ENCODE results near the gene ADGRD2. TPM values are rescaled to one million over a fixed set of nuclear protein-coding genes. Genes with fewer than 3 reads are reported as not detected.

The ADGRD2 gene
- total RNA-seq, 1 experiment from 2014 or later: not detected

DNA sequence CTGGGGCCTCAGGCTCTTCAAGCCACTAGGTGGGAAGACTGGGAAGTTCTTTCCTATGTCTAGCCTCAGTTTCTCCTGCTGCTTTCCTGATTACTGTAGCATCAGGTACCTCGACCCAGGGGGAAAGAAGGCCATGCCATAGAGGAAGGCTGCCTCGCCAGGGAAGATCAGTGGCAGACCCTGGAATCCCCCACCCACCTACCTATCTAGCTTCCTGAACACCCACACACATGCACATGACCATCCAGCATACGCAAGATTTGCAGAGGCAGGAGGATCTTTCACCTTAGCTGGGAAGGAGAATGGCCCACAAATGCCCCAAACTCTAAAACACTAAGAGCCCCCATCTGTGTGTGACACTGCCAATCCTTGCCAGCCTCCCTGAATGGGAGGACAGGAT, 49.0 kb downstream of the ADGRD2 start:
- H3K9me2 ChIP-seq (replicated peaks; ENCODE audit: low read length): no peaks in the 10 kb centered on the region
- H3F3A ChIP-seq (ENCODE audit: low read length, unreplicated experiment): no peaks in the 10 kb centered on the region
- TF ChIP-seq EZH2phosphoT487 (IDR thresholded peaks at IDR 0.05; ENCODE audit: borderline replicate concordance, low read length) (no peak), EZH2 (IDR thresholded peaks at IDR 0.05; ENCODE audit: low read length, unreplicated experiment) (no peak)
- TF ChIP-seq, protein P1, sequence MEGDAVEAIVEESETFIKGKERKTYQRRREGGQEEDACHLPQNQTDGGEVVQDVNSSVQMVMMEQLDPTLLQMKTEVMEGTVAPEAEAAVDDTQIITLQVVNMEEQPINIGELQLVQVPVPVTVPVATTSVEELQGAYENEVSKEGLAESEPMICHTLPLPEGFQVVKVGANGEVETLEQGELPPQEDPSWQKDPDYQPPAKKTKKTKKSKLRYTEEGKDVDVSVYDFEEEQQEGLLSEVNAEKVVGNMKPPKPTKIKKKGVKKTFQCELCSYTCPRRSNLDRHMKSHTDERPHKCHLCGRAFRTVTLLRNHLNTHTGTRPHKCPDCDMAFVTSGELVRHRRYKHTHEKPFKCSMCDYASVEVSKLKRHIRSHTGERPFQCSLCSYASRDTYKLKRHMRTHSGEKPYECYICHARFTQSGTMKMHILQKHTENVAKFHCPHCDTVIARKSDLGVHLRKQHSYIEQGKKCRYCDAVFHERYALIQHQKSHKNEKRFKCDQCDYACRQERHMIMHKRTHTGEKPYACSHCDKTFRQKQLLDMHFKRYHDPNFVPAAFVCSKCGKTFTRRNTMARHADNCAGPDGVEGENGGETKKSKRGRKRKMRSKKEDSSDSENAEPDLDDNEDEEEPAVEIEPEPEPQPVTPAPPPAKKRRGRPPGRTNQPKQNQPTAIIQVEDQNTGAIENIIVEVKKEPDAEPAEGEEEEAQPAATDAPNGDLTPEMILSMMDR (conservative IDR thresholded peaks at IDR 0.05; ENCODE audit: low read depth, low read length): no peak
- no peak overlapping the region for H3K27ac ChIP-seq (ENCODE audit: low read length)
- H2AFZ ChIP-seq (ENCODE audit: low read length): no peak overlapping the region
- H3K9ac ChIP-seq (ENCODE audit: low read length): no peak overlapping the region
- no peaks in the 10 kb centered on the region for H3K27me3 ChIP-seq (ENCODE audit: low read length)
- ChIA-PET POLR2A (ENCODE audit: unreplicated experiment) (no interaction called here), CTCF (no interaction called here)
- no peaks in the 10 kb centered on the region for H3K36me3 ChIP-seq (ENCODE audit: low read depth, low read length)
- ATAC-seq (no peak), DNase-seq (no peak)
- intact Hi-C loops (cut with micrococcal nuclease): no loop called here
- H3K9me3 ChIP-seq (ENCODE audit: low read length): no peaks in the 10 kb centered on the region
- H3K4me2 ChIP-seq (ENCODE audit: low read length): no peak overlapping the region
- no peaks in the 10 kb centered on the region for H4K20me1 ChIP-seq (ENCODE audit: low read length)
- H3K4me1 ChIP-seq (ENCODE audit: insufficient read depth, low read length): no peaks in the 10 kb centered on the region
- no TSS peak for BruUV-seq (replicated peaks)
- H3K79me2 ChIP-seq (ENCODE audit: low read length): no peaks in the 10 kb centered on the region
- H3K4me3 ChIP-seq (ENCODE audit: low read length): no peak overlapping the region

DNA sequence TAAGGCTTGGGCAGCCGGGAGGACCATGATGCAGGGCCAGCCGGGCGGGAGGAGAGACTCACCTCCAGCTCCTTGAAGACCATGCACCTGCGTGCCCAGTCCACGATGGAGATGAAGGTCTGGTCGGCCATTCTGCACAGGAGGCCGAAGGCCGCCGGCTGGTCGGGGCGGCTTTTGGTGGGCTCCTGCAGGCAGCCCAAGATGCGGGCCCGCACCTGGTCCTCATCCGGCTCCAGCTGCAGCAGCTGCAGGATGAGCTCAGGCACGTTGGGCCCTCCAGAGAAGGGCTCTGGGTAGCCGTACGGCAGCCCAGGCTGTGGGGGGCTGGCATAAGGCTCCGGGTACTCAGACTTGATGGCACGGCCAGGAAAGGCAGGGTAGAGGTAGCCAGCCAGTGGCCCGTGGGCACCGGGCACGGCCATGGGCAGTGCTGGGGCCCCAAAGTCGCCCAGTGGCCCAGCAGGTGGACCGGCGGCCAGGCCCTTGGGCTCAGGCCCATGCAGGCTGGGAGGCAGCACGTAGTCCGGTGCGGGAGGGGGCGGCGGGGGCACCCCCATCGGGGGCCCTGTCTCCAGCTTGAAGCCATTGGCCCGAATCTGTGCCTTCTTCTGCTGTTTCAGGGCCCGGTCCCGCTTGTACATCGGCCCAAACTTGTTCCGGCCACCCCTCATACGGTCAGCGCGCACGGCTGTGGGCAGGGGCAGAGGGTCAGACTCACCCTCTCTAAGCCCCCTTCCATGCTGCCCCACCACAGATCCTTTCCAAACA, 50.0 kb downstream of the ADGRD2 start:
- Histone ChIP-seq H3F3A (ENCODE audit: low read length, unreplicated experiment) (no peaks in the 10 kb centered on the region), H3K4me1 (ENCODE audit: insufficient read depth, low read length) (no peaks in the 10 kb centered on the region), H3K4me3 (ENCODE audit: low read length) (no peak overlapping the region), H3K27me3 (ENCODE audit: low read length) (no peaks in the 10 kb centered on the region), H4K20me1 (ENCODE audit: low read length) (no peaks in the 10 kb centered on the region), H3K9me3 (ENCODE audit: low read length) (no peaks in the 10 kb centered on the region), H3K4me2 (ENCODE audit: low read length) (no peak overlapping the region), H3K79me2 (ENCODE audit: low read length) (no peaks in the 10 kb centered on the region), H3K36me3 (ENCODE audit: low read depth, low read length) (no peaks in the 10 kb centered on the region), H2AFZ (ENCODE audit: low read length) (no peak overlapping the region), H3K27ac (ENCODE audit: low read length) (no peak overlapping the region), H3K9ac (ENCODE audit: low read length) (no peak overlapping the region), H3K9me2 (replicated peaks; ENCODE audit: low read length) (no peaks in the 10 kb centered on the region)
- no TSS peak for BruUV-seq (replicated peaks)
- DNase-seq (no peak), ATAC-seq (no peak)
- POLR2A ChIA-PET (ENCODE audit: unreplicated experiment): no interaction called here
- intact Hi-C loops (cut with micrococcal nuclease): no loop called here
- TF ChIP-seq, protein P1 (conservative IDR thresholded peaks at IDR 0.05; ENCODE audit: low read depth, low read length): no peak
- CTCF ChIA-PET: no interaction called here

DNA sequence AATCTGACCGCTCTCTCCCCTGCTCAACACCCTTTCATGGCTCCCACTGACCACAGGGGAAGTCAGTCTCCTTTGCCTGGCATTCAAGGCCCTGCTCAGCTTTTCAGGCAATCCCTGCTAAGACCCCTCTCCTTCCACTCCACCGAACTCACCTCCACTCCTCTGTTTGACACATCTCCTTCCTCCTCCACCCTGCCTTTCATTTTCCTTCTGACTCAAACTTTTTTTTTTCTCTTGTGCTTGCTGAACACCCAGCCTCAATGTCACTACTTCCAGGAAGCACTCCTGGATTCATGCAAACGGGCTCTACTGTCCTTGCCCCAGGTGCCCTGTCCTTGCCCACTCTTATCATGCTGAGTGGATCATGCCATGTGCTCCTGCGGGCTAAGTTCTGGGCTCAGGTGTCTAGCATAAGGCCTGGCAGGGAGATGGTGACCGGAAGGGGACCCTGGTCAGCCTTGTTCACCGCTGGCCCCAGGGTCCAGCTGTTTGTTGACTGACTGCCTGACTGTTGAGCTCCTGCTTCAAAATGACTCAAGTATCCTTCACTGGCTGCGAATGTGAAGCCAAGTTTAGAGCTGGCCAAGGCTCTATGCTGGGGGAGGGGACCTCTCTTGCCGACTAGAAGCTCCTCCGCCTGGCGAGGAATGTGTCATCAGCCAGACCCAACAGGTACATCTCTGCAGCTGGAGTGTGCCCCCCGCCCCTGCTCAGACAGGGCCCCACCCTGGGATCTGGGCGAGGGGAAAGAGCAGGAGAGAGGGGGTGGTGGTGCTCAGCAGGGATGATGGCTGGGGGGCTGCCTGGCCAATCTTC, 50.8 kb downstream of the ADGRD2 start:
- Histone ChIP-seq H3K27me3 (ENCODE audit: low read length) (no peaks in the 10 kb centered on the region), H3K9me3 (ENCODE audit: low read length) (no peaks in the 10 kb centered on the region), H3K9me2 (replicated peaks; ENCODE audit: low read length) (no peaks in the 10 kb centered on the region), H3K4me1 (ENCODE audit: insufficient read depth, low read length) (no peaks in the 10 kb centered on the region), H3K36me3 (ENCODE audit: low read depth, low read length) (no peaks in the 10 kb centered on the region), H3K27ac (ENCODE audit: low read length) (no peak overlapping the region), H3K4me2 (ENCODE audit: low read length) (no peak overlapping the region), H4K20me1 (ENCODE audit: low read length) (no peaks in the 10 kb centered on the region), H3F3A (ENCODE audit: low read length, unreplicated experiment) (no peaks in the 10 kb centered on the region), H2AFZ (ENCODE audit: low read length) (no peak overlapping the region), H3K4me3 (ENCODE audit: low read length) (no peak overlapping the region), H3K79me2 (ENCODE audit: low read length) (no peaks in the 10 kb centered on the region), H3K9ac (ENCODE audit: low read length) (no peak overlapping the region)
- no peak for ATAC-seq
- intact Hi-C loops (cut with micrococcal nuclease): no loop called here
- no TSS peak for BruUV-seq (replicated peaks)
- CTCF ChIA-PET: no interaction called here
- POLR2A ChIA-PET (ENCODE audit: unreplicated experiment): no interaction called here
- TF ChIP-seq EZH2phosphoT487 (IDR thresholded peaks at IDR 0.05; ENCODE audit: borderline replicate concordance, low read length): no peak
- no peak for TF ChIP-seq EZH2 (IDR thresholded peaks at IDR 0.05; ENCODE audit: low read length, unreplicated experiment)
- TF ChIP-seq, protein P1 (conservative IDR thresholded peaks at IDR 0.05; ENCODE audit: low read depth, low read length): no peak
- no peak for DNase-seq

All from PC-3 (cell line).